Measurements from ENCODE around the gene RNF148. TPM values are rescaled to one million over a fixed set of nuclear protein-coding genes. Genes with fewer than 3 reads are reported as not detected.

RNF148 gene
- total and polyA plus RNA-seq, 7 donors, result 0.05 TPM; not detected in 6

- 88 to 91% (median 89%) methylated on average over 8 of the region's 8 CpGs for WGBS, 3 donors
- Histone ChIP-seq H3K4me3 (no peak overlapping the region), H3K9me3 (no peaks in the 10 kb centered on the region), H3K27me3 (ENCODE audit: insufficient read depth in 3 of 3, low read length in 2 of 3) (no peaks in the 10 kb centered on the region), H3K36me3 (ENCODE audit: insufficient read depth in 1 of 2, low read depth in 1 of 2) (no peaks in the 10 kb centered on the region), H3K4me1 (no peaks in the 10 kb centered on the region), H3K27ac (no peak overlapping the region)
- no peak for TF ChIP-seq CTCF (IDR thresholded peaks at IDR 0.05)
- no peak for ATAC-seq
- intact Hi-C loops (cut with DNase I), result no loop called here
- DNase-seq, result no peak
These were observed 30.2 kb downstream of the RNF148 start for GRCh38 chr7:122672536-122672935.

GRCh38 chr7:122663733-122664132, 39.0 kb downstream of the RNF148 start:
- intact Hi-C loops (cut with DNase I), result no loop called here
- 30 to 65% (median 41%) methylated on average over 2 of the region's 2 CpGs for WGBS, 3 donors
- ATAC-seq (no peak), DNase-seq (no peak)
- no peak overlapping the region for H3K4me3 ChIP-seq
- no peaks in the 10 kb centered on the region for H3K4me1 ChIP-seq
- no peak for TF ChIP-seq CTCF (IDR thresholded peaks at IDR 0.05)
- no peak overlapping the region for H3K27ac ChIP-seq
- no peaks in the 10 kb centered on the region for H3K36me3 ChIP-seq (ENCODE audit: insufficient read depth in 1 of 2, low read depth in 1 of 2)
- H3K27me3 ChIP-seq (ENCODE audit: insufficient read depth in 3 of 3, low read length in 2 of 3), result no peaks in the 10 kb centered on the region
- H3K9me3 ChIP-seq, result no peaks in the 10 kb centered on the region

GRCh38 chr7:122658856-122659255, 43.9 kb downstream of the RNF148 start:
- no peak overlapping the region for H3K4me3 ChIP-seq
- intact Hi-C loops (cut with DNase I), result no loop called here
- H3K27me3 ChIP-seq (ENCODE audit: insufficient read depth in 3 of 3, low read length in 2 of 3), result no peaks in the 10 kb centered on the region
- DNase-seq (no peak), ATAC-seq (no peak)
- H3K9me3 ChIP-seq, result no peaks in the 10 kb centered on the region
- H3K4me1 ChIP-seq, result no peaks in the 10 kb centered on the region
- no peak for TF ChIP-seq CTCF (IDR thresholded peaks at IDR 0.05)
- 79 to 90% (median 84%) methylated on average over 2 of the region's 2 CpGs for WGBS, 3 donors
- H3K36me3 ChIP-seq (ENCODE audit: insufficient read depth in 1 of 2, low read depth in 1 of 2), result no peaks in the 10 kb centered on the region
- no peak overlapping the region for H3K27ac ChIP-seq

GRCh38 chr7:122653685-122654084, 49.0 kb downstream of the RNF148 start:
- Histone ChIP-seq H3K27me3 (ENCODE audit: insufficient read depth in 3 of 3, low read length in 2 of 3) (no peaks in the 10 kb centered on the region), H3K9me3 (no peaks in the 10 kb centered on the region), H3K4me1 (no peaks in the 10 kb centered on the region), H3K4me3 (no peak overlapping the region), H3K36me3 (ENCODE audit: insufficient read depth in 1 of 2, low read depth in 1 of 2) (no peaks in the 10 kb centered on the region), H3K27ac (no peak overlapping the region)
- DNase-seq, result no peak
- WGBS, 3 donors, result 84 to 95% (median 88%) methylated on average over 5 of the region's 5 CpGs
- TF ChIP-seq CTCF (IDR thresholded peaks at IDR 0.05), result no peak
- ATAC-seq, result no peak
- intact Hi-C loops (cut with DNase I), result no loop called here

- Histone ChIP-seq H3K27ac (no peak overlapping the region), H3K4me1 (no peaks in the 10 kb centered on the region), H3K9me3 (no peaks in the 10 kb centered on the region), H3K36me3 (ENCODE audit: insufficient read depth in 1 of 2, low read depth in 1 of 2) (no peaks in the 10 kb centered on the region), H3K27me3 (ENCODE audit: insufficient read depth in 3 of 3, low read length in 2 of 3) (no peaks in the 10 kb centered on the region), H3K4me3 (no peak overlapping the region)
- ATAC-seq, result no peak
- TF ChIP-seq CTCF (IDR thresholded peaks at IDR 0.05), result no peak
- DNase-seq, result no peak
- intact Hi-C loops (cut with DNase I), result no loop called here
- 13 to 32% (median 17%) methylated on average over 4 of the region's 4 CpGs for WGBS, 3 donors
These were observed 49.8 kb downstream of the RNF148 start for GRCh38 chr7:122652876-122653275.

Measured in psoas muscle (tissue), 8 donors.